ENCODE data around the gene ZSWIM6. TPM values are rescaled to one million over a fixed set of nuclear protein-coding genes. Genes with fewer than 3 reads are reported as not detected.
"Not testable (repeated sequence)": the region's sequence is repeated elsewhere in the genome, so short reads cannot be mapped to it uniquely, and the experiment has no call there.

The ZSWIM6 gene
- total RNA-seq, 1 donor from 2014 or later, result 35.9 TPM

- no peak for DNase-seq (ENCODE audit: low spot score in 2 of 2, unreplicated experiment in 2 of 2)
- H3K4me1 Mint-ChIP-seq, result peaks cover 74% of the 10 kb centered on the region
- H3K36me3 Mint-ChIP-seq, result peaks cover 4% of the 10 kb centered on the region
- no peak for TF ChIP-seq CTCF (IDR thresholded peaks at IDR 0.05; ENCODE audit: unreplicated experiment)
- H3K4me3 Mint-ChIP-seq, result no peak overlapping the region
- peak overlapping the region; percentile 90 for H3K27ac Mint-ChIP-seq
- H3K27me3 Mint-ChIP-seq (ENCODE audit: low read depth), result no peaks in the 10 kb centered on the region
- H3K9me3 Mint-ChIP-seq, result no peaks in the 10 kb centered on the region
Observed at GRCh38 chr5:61402970-61403900, 71.2 kb downstream of the ZSWIM6 start.

- Mint-ChIP-seq H3K9me3 (no peaks in the 10 kb centered on the region), H3K4me3 (no peak overlapping the region), H3K27ac (peak overlapping the region; percentile 85), H3K27me3 (ENCODE audit: low read depth) (no peaks in the 10 kb centered on the region), H3K36me3 (no peaks in the 10 kb centered on the region), H3K4me1 (peaks cover 82% of the 10 kb centered on the region)
- no peak for TF ChIP-seq CTCF (IDR thresholded peaks at IDR 0.05; ENCODE audit: unreplicated experiment)
- DNase-seq (ENCODE audit: low spot score in 2 of 2, unreplicated experiment in 2 of 2), result no peak
Observed at GRCh38 chr5:61405511-61406295, 73.6 kb downstream of the ZSWIM6 start.

GRCh38 chr5:61406497-61406896 lies 74.4 kb downstream of the ZSWIM6 start:
- H3K27me3 Mint-ChIP-seq (ENCODE audit: low read depth); H3K36me3 Mint-ChIP-seq; H3K27ac Mint-ChIP-seq; H3K9me3 Mint-ChIP-seq; DNase-seq (ENCODE audit: low spot score in 2 of 2, unreplicated experiment in 2 of 2); H3K4me3 Mint-ChIP-seq: not testable (repeated sequence)
- H3K4me1 Mint-ChIP-seq, result peaks cover 85% of the 10 kb centered on the region

GRCh38 chr5:61407706-61408270 lies 75.7 kb downstream of the ZSWIM6 start:
- Mint-ChIP-seq H3K4me3 (no peak overlapping the region), H3K27ac (peak overlapping the region; percentile 96), H3K9me3 (no peaks in the 10 kb centered on the region), H3K36me3 (no peaks in the 10 kb centered on the region), H3K27me3 (ENCODE audit: low read depth) (no peaks in the 10 kb centered on the region), H3K4me1 (peaks cover 82% of the 10 kb centered on the region)
- TF ChIP-seq CTCF (IDR thresholded peaks at IDR 0.05; ENCODE audit: unreplicated experiment), result no peak
- DNase-seq (ENCODE audit: low spot score in 2 of 2, unreplicated experiment in 2 of 2), result no peak

GRCh38 chr5:61408476-61409168 lies 76.6 kb downstream of the ZSWIM6 start:
- DNase-seq (ENCODE audit: low spot score in 2 of 2, unreplicated experiment in 2 of 2), result peak; percentile 96 to 97
- TF ChIP-seq CTCF (IDR thresholded peaks at IDR 0.05; ENCODE audit: unreplicated experiment), result no peak
- no peaks in the 10 kb centered on the region for H3K36me3 Mint-ChIP-seq
- peak overlapping the region; percentile 66 for H3K4me3 Mint-ChIP-seq
- no peaks in the 10 kb centered on the region for H3K9me3 Mint-ChIP-seq
- peaks cover 74% of the 10 kb centered on the region for H3K4me1 Mint-ChIP-seq
- H3K27me3 Mint-ChIP-seq (ENCODE audit: low read depth), result no peaks in the 10 kb centered on the region
- peak overlapping the region; percentile 96 for H3K27ac Mint-ChIP-seq
